A549 (cell line): Measurements from ENCODE around the gene GSDMA.

Experiments used
- CHD2 ChIP-seq: fragments of 150-350 bp; IDR thresholded peaks from 2 replicates; pipeline ENCODE4 v1.6.1; 2014; ENCODE audit warnings: low read length; ENCODE audit not compliant: partially characterized antibody
- CTCF ChIP-seq: fragments of >200 bp; sonication (Bioruptor Twin); formaldehyde crosslinking; IDR thresholded peaks from 3 replicates; pipeline ENCODE4 v1.5.1; 2016
- ESRRA ChIP-seq: fragments of 150-350 bp; IDR thresholded peaks from 2 replicates; pipeline ENCODE4 v1.6.1; 2014; ENCODE audit warnings: mild to moderate bottlenecking, low read length, borderline replicate concordance
- KDM1A ChIP-seq: fragments of 200-600 bp; sonication (generic); IDR thresholded peaks from 2 replicates; pipeline ENCODE4 v1.6.1; 2016; ENCODE audit warnings: low read depth, mild to moderate bottlenecking
- MAFK ChIP-seq: fragments of 450-650 bp; IDR thresholded peaks from 2 replicates; pipeline ENCODE4 v1.6.1; 2014; ENCODE audit not compliant: partially characterized antibody
- MYC ChIP-seq: IDR thresholded peaks from 2 replicates; pipeline ENCODE4 v1.6.1; 2012; ENCODE audit warnings: mild to moderate bottlenecking, inconsistent platforms, low read length, improper control_type of control experiment, borderline replicate concordance
- PBX3 ChIP-seq: IDR thresholded peaks from 2 replicates; pipeline ENCODE4 v1.6.1; 2012
- POLR2A ChIP-seq: IDR thresholded peaks from 2 replicates; pipeline ENCODE4 v1.6.1; 2012; ENCODE audit warnings: mild to moderate bottlenecking, low read length
- RAD21 ChIP-seq, 2 experiments: fragments of >200 bp in 1 of 2; sonication (Bioruptor Twin) in 1 of 2; formaldehyde crosslinking in 1 of 2; IDR thresholded peaks in 1 of 2; conservative IDR thresholded peaks in 1 of 2; 2 replicates in 1 of 2; 3 replicates in 1 of 2; pipeline ENCODE4 v1.6.1; 2012 to 2018; ENCODE audit warnings: inconsistent platforms in 1 of 2
- RCOR1 ChIP-seq: fragments of 150-350 bp; IDR thresholded peaks from 2 replicates; pipeline ENCODE4 v1.6.1; 2014; ENCODE audit warnings: antibody characterized with exemption, low read length, low read depth
- ZFP36 ChIP-seq: fragments of 450-650 bp; IDR thresholded peaks from 2 replicates; pipeline ENCODE4 v1.6.1; 2014; ENCODE audit warnings: borderline replicate concordance; ENCODE audit not compliant: partially characterized antibody

- TF ChIP-seq CTCF, result no peak
- no peak for TF ChIP-seq MAFK
- TF ChIP-seq POLR2A, result no peak
- no peak for TF ChIP-seq RCOR1
- no peak for TF ChIP-seq PBX3
- TF ChIP-seq KDM1A, result no peak
- TF ChIP-seq ESRRA, result no peak
- no peak for TF ChIP-seq CHD2
- TF ChIP-seq MYC, result no peak
- no peak for TF ChIP-seq ZFP36
- TF ChIP-seq RAD21 (conservative IDR thresholded peaks at IDR 0.05 in 1 of 2, IDR thresholded peaks at IDR 0.05 in 1 of 2), result no peak
Measured at GRCh38 chr17:39996800-39997199, 34.0 kb downstream of the GSDMA start.
